ENCODE measurements around the gene LPAR1.
"Not testable (repeated sequence)": the region's sequence is repeated elsewhere in the genome, so short reads cannot be mapped to it uniquely, and the experiment has no call there.

Gene LPAR1

GRCh38 chr9:110876929-110877328 lies 161.3 kb downstream of the LPAR1 start:
- Histone ChIP-seq H3K9me3 (ENCODE audit: control insufficient read depth, low read length) (no peaks in the 10 kb centered on the region), H3K4me3 (ENCODE audit: insufficient read depth, low read depth, low read length, poor library complexity, severe bottlenecking) (no peak overlapping the region), H3K4me1 (ENCODE audit: control insufficient read depth, insufficient read depth, low read length, poor library complexity, severe bottlenecking) (no peaks in the 10 kb centered on the region), H3K27ac (ENCODE audit: insufficient read depth, low read length, poor library complexity, severe bottlenecking) (no peak overlapping the region), H3K36me3 (ENCODE audit: control insufficient read depth, insufficient read depth, low read length) (no peaks in the 10 kb centered on the region), H3K27me3 (replicated peaks; ENCODE audit: control insufficient read depth, insufficient read depth, low read length, poor library complexity, severe bottlenecking) (no peaks in the 10 kb centered on the region)
- DNase-seq, result no peak

- no peaks in the 10 kb centered on the region for H3K9me3 ChIP-seq (ENCODE audit: control insufficient read depth, low read length)
- no peak for DNase-seq
- H3K27ac ChIP-seq (ENCODE audit: insufficient read depth, low read length, poor library complexity, severe bottlenecking), result no peak overlapping the region
- H3K4me3 ChIP-seq (ENCODE audit: insufficient read depth, low read depth, low read length, poor library complexity, severe bottlenecking), result no peak overlapping the region
- H3K4me1 ChIP-seq (ENCODE audit: control insufficient read depth, insufficient read depth, low read length, poor library complexity, severe bottlenecking), result no peaks in the 10 kb centered on the region
- no peaks in the 10 kb centered on the region for H3K36me3 ChIP-seq (ENCODE audit: control insufficient read depth, insufficient read depth, low read length)
- H3K27me3 ChIP-seq (replicated peaks; ENCODE audit: control insufficient read depth, insufficient read depth, low read length, poor library complexity, severe bottlenecking), result no peaks in the 10 kb centered on the region
Measured at GRCh38 chr9:110874963-110875674, 163.2 kb downstream of the LPAR1 start.

GRCh38 chr9:110872920-110873319 lies 165.3 kb downstream of the LPAR1 start:
- no peak for DNase-seq

GRCh38 chr9:110871736-110872135 lies 166.5 kb downstream of the LPAR1 start:
- Histone ChIP-seq H3K27me3 (replicated peaks; ENCODE audit: control insufficient read depth, insufficient read depth, low read length, poor library complexity, severe bottlenecking) (no peaks in the 10 kb centered on the region), H3K4me1 (ENCODE audit: control insufficient read depth, insufficient read depth, low read length, poor library complexity, severe bottlenecking) (no peaks in the 10 kb centered on the region), H3K27ac (ENCODE audit: insufficient read depth, low read length, poor library complexity, severe bottlenecking) (no peak overlapping the region), H3K36me3 (ENCODE audit: control insufficient read depth, insufficient read depth, low read length) (no peaks in the 10 kb centered on the region), H3K9me3 (ENCODE audit: control insufficient read depth, low read length) (no peaks in the 10 kb centered on the region), H3K4me3 (ENCODE audit: insufficient read depth, low read depth, low read length, poor library complexity, severe bottlenecking) (no peak overlapping the region)
- no peak for DNase-seq

More at GRCh38 chr9:110872920-110873319, 165.3 kb downstream of the LPAR1 start:
- Histone ChIP-seq H3K4me3 (ENCODE audit: insufficient read depth, low read depth, low read length, poor library complexity, severe bottlenecking) (no peak overlapping the region), H3K9me3 (ENCODE audit: control insufficient read depth, low read length) (no peaks in the 10 kb centered on the region), H3K27me3 (replicated peaks; ENCODE audit: control insufficient read depth, insufficient read depth, low read length, poor library complexity, severe bottlenecking) (no peaks in the 10 kb centered on the region), H3K36me3 (ENCODE audit: control insufficient read depth, insufficient read depth, low read length) (no peaks in the 10 kb centered on the region), H3K4me1 (ENCODE audit: control insufficient read depth, insufficient read depth, low read length, poor library complexity, severe bottlenecking) (no peaks in the 10 kb centered on the region), H3K27ac (ENCODE audit: insufficient read depth, low read length, poor library complexity, severe bottlenecking) (no peak overlapping the region)

GRCh38 chr9:110869931-110870330 lies 168.3 kb downstream of the LPAR1 start:
- no peak overlapping the region for H3K4me3 ChIP-seq (ENCODE audit: insufficient read depth, low read depth, low read length, poor library complexity, severe bottlenecking)
- H3K4me1 ChIP-seq (ENCODE audit: control insufficient read depth, insufficient read depth, low read length, poor library complexity, severe bottlenecking), result no peaks in the 10 kb centered on the region
- H3K9me3 ChIP-seq (ENCODE audit: control insufficient read depth, low read length), result no peaks in the 10 kb centered on the region
- no peak for DNase-seq
- no peak overlapping the region for H3K27ac ChIP-seq (ENCODE audit: insufficient read depth, low read length, poor library complexity, severe bottlenecking)
- no peaks in the 10 kb centered on the region for H3K36me3 ChIP-seq (ENCODE audit: control insufficient read depth, insufficient read depth, low read length)
- no peaks in the 10 kb centered on the region for H3K27me3 ChIP-seq (replicated peaks; ENCODE audit: control insufficient read depth, insufficient read depth, low read length, poor library complexity, severe bottlenecking)

GRCh38 chr9:110864011-110864410 lies 174.3 kb downstream of the LPAR1 start:
- H3K9me3 ChIP-seq (ENCODE audit: control insufficient read depth, low read length), result no peaks in the 10 kb centered on the region
- no peak overlapping the region for H3K4me3 ChIP-seq (ENCODE audit: insufficient read depth, low read depth, low read length, poor library complexity, severe bottlenecking)
- no peak overlapping the region for H3K27ac ChIP-seq (ENCODE audit: insufficient read depth, low read length, poor library complexity, severe bottlenecking)
- DNase-seq, result no peak
- H3K36me3 ChIP-seq (ENCODE audit: control insufficient read depth, insufficient read depth, low read length), result no peaks in the 10 kb centered on the region
- no peaks in the 10 kb centered on the region for H3K27me3 ChIP-seq (replicated peaks; ENCODE audit: control insufficient read depth, insufficient read depth, low read length, poor library complexity, severe bottlenecking)
- no peaks in the 10 kb centered on the region for H3K4me1 ChIP-seq (ENCODE audit: control insufficient read depth, insufficient read depth, low read length, poor library complexity, severe bottlenecking)

- H3K9me3 ChIP-seq (ENCODE audit: control insufficient read depth, low read length); H3K4me3 ChIP-seq (ENCODE audit: insufficient read depth, low read depth, low read length, poor library complexity, severe bottlenecking); H3K4me1 ChIP-seq (ENCODE audit: control insufficient read depth, insufficient read depth, low read length, poor library complexity, severe bottlenecking); H3K27ac ChIP-seq (ENCODE audit: insufficient read depth, low read length, poor library complexity, severe bottlenecking); DNase-seq; H3K27me3 ChIP-seq (replicated peaks; ENCODE audit: control insufficient read depth, insufficient read depth, low read length, poor library complexity, severe bottlenecking); H3K36me3 ChIP-seq (ENCODE audit: control insufficient read depth, insufficient read depth, low read length): not testable (repeated sequence)
Measured at GRCh38 chr9:110861370-110862110, 176.7 kb downstream of the LPAR1 start.

GRCh38 chr9:110856772-110857171 lies 181.5 kb downstream of the LPAR1 start:
- no peak for DNase-seq
- Histone ChIP-seq H3K4me3 (ENCODE audit: insufficient read depth, low read depth, low read length, poor library complexity, severe bottlenecking) (no peak overlapping the region), H3K4me1 (ENCODE audit: control insufficient read depth, insufficient read depth, low read length, poor library complexity, severe bottlenecking) (no peaks in the 10 kb centered on the region), H3K27ac (ENCODE audit: insufficient read depth, low read length, poor library complexity, severe bottlenecking) (no peak overlapping the region), H3K9me3 (ENCODE audit: control insufficient read depth, low read length) (no peaks in the 10 kb centered on the region), H3K27me3 (replicated peaks; ENCODE audit: control insufficient read depth, insufficient read depth, low read length, poor library complexity, severe bottlenecking) (no peaks in the 10 kb centered on the region), H3K36me3 (ENCODE audit: control insufficient read depth, insufficient read depth, low read length) (no peaks in the 10 kb centered on the region)

- H3K4me1 ChIP-seq (ENCODE audit: control insufficient read depth, insufficient read depth, low read length, poor library complexity, severe bottlenecking), result no peaks in the 10 kb centered on the region
- H3K36me3 ChIP-seq (ENCODE audit: control insufficient read depth, insufficient read depth, low read length), result no peaks in the 10 kb centered on the region
- H3K4me3 ChIP-seq (ENCODE audit: insufficient read depth, low read depth, low read length, poor library complexity, severe bottlenecking), result no peak overlapping the region
- no peak for DNase-seq
- H3K9me3 ChIP-seq (ENCODE audit: control insufficient read depth, low read length), result no peaks in the 10 kb centered on the region
- no peaks in the 10 kb centered on the region for H3K27me3 ChIP-seq (replicated peaks; ENCODE audit: control insufficient read depth, insufficient read depth, low read length, poor library complexity, severe bottlenecking)
- H3K27ac ChIP-seq (ENCODE audit: insufficient read depth, low read length, poor library complexity, severe bottlenecking), result no peak overlapping the region
Measured at GRCh38 chr9:110850401-110851135, 187.7 kb downstream of the LPAR1 start.

GRCh38 chr9:110847671-110848070 lies 190.6 kb downstream of the LPAR1 start:
- Histone ChIP-seq H3K4me3 (ENCODE audit: insufficient read depth, low read depth, low read length, poor library complexity, severe bottlenecking) (no peak overlapping the region), H3K4me1 (ENCODE audit: control insufficient read depth, insufficient read depth, low read length, poor library complexity, severe bottlenecking) (no peaks in the 10 kb centered on the region), H3K27ac (ENCODE audit: insufficient read depth, low read length, poor library complexity, severe bottlenecking) (no peak overlapping the region), H3K27me3 (replicated peaks; ENCODE audit: control insufficient read depth, insufficient read depth, low read length, poor library complexity, severe bottlenecking) (no peaks in the 10 kb centered on the region), H3K9me3 (ENCODE audit: control insufficient read depth, low read length) (no peaks in the 10 kb centered on the region), H3K36me3 (ENCODE audit: control insufficient read depth, insufficient read depth, low read length) (no peaks in the 10 kb centered on the region)
- no peak for DNase-seq
